ENCODE measurements around the gene PROK2. TPM values are rescaled to one million over a fixed set of nuclear protein-coding genes. Genes with fewer than 3 reads are reported as not detected.

The PROK2 gene
- polyA plus RNA-seq, 1 experiment: not detected

GRCh38 chr3:71752831-71753700 lies 31.9 kb downstream of the PROK2 start:
- H3K27me3 ChIP-seq (ENCODE audit: control insufficient read depth, insufficient read depth, low read length): peaks cover 43% of the 10 kb centered on the region
- no peaks in the 10 kb centered on the region for H3K9me3 ChIP-seq (ENCODE audit: control insufficient read depth, insufficient read depth, low read length)
- H3K27ac ChIP-seq (ENCODE audit: low read depth, low read length): no peak overlapping the region
- DNase-seq (ENCODE audit: low read depth, low spot score): no peak
- ChIA-PET CTCF (interaction anchor here (1.1 kb wide), 1 partner anchor 24 kb away, joined by 4 read pairs; no protein-coding TSS in a partner anchor), POLR2A (no interaction called here)
- no peak for TF ChIP-seq CTCF (IDR thresholded peaks at IDR 0.05; ENCODE audit: low read depth, low read length)
- no peak overlapping the region for H3K4me3 ChIP-seq (ENCODE audit: low read depth, low read length)

GRCh38 chr3:71751602-71752001 lies 33.3 kb downstream of the PROK2 start:
- ChIA-PET POLR2A (no interaction called here), CTCF (interaction anchor here (2.1 kb wide), 1 partner anchor 22 kb away, joined by 6 read pairs; no protein-coding TSS in a partner anchor)
- no peak for DNase-seq (ENCODE audit: low read depth, low spot score)
- Histone ChIP-seq H3K4me3 (ENCODE audit: low read depth, low read length) (no peak overlapping the region), H3K27me3 (ENCODE audit: control insufficient read depth, insufficient read depth, low read length) (peaks cover 35% of the 10 kb centered on the region), H3K27ac (ENCODE audit: low read depth, low read length) (no peak overlapping the region), H3K9me3 (ENCODE audit: control insufficient read depth, insufficient read depth, low read length) (no peaks in the 10 kb centered on the region)
- TF ChIP-seq CTCF (IDR thresholded peaks at IDR 0.05; ENCODE audit: low read depth, low read length): no peak

- H3K27ac ChIP-seq (ENCODE audit: low read depth, low read length): no peak overlapping the region
- no peak for TF ChIP-seq CTCF (IDR thresholded peaks at IDR 0.05; ENCODE audit: low read depth, low read length)
- CTCF ChIA-PET: interaction anchor here (1.0 kb wide), 1 partner anchor 15 kb away, joined by 4 read pairs; no protein-coding TSS in a partner anchor
- POLR2A ChIA-PET: no interaction called here
- no peak overlapping the region for H3K4me3 ChIP-seq (ENCODE audit: low read depth, low read length)
- H3K27me3 ChIP-seq (ENCODE audit: control insufficient read depth, insufficient read depth, low read length): peaks cover 3% of the 10 kb centered on the region
- H3K9me3 ChIP-seq (ENCODE audit: control insufficient read depth, insufficient read depth, low read length): peaks cover 3% of the 10 kb centered on the region
- no peak for DNase-seq (ENCODE audit: low read depth, low spot score)
These were observed 40.2 kb downstream of the PROK2 start for GRCh38 chr3:71744738-71745137.

- Histone ChIP-seq H3K4me3 (ENCODE audit: low read depth, low read length) (no peak overlapping the region), H3K27me3 (ENCODE audit: control insufficient read depth, insufficient read depth, low read length) (no peaks in the 10 kb centered on the region), H3K27ac (ENCODE audit: low read depth, low read length) (no peak overlapping the region), H3K9me3 (ENCODE audit: control insufficient read depth, insufficient read depth, low read length) (peaks cover 3% of the 10 kb centered on the region)
- no peak for DNase-seq (ENCODE audit: low read depth, low spot score)
- POLR2A ChIA-PET: no interaction called here
- CTCF ChIA-PET: interaction anchor here (2.0 kb wide), 1 partner anchor 12 kb away, joined by 5 read pairs; no protein-coding TSS in a partner anchor
- no peak for TF ChIP-seq CTCF (IDR thresholded peaks at IDR 0.05; ENCODE audit: low read depth, low read length)
These were observed 42.3 kb downstream of the PROK2 start for GRCh38 chr3:71742621-71743020.

GRCh38 chr3:71734881-71735280 lies 50.1 kb downstream of the PROK2 start:
- no peak for DNase-seq (ENCODE audit: low read depth, low spot score)
- H3K9me3 ChIP-seq (ENCODE audit: control insufficient read depth, insufficient read depth, low read length): no peaks in the 10 kb centered on the region
- H3K4me3 ChIP-seq (ENCODE audit: low read depth, low read length): no peak overlapping the region
- POLR2A ChIA-PET: no interaction called here
- no peak for TF ChIP-seq CTCF (IDR thresholded peaks at IDR 0.05; ENCODE audit: low read depth, low read length)
- no peak overlapping the region for H3K27ac ChIP-seq (ENCODE audit: low read depth, low read length)
- CTCF ChIA-PET: no interaction called here
- peaks cover 10% of the 10 kb centered on the region for H3K27me3 ChIP-seq (ENCODE audit: control insufficient read depth, insufficient read depth, low read length)
